Neural cell (in vitro differentiated cells): Measurements from ENCODE around the gene DNAAF3. TPM values are rescaled to one million over a fixed set of nuclear protein-coding genes. Genes with fewer than 3 reads are reported as not detected.

Experiments
- H2AFZ ChIP-seq: fragments of 200-600, 300-800 bp; sonication (generic), shearing (Covaris generic); 2 replicates; pipeline ENCODE4 v1.6.0; 2014; ENCODE audit warnings: low read depth, mild to moderate bottlenecking, antibody characterized with exemption, low read length, moderate library complexity
- H3F3A ChIP-seq: fragments of 200-600 bp; shearing (Covaris generic); 2 replicates; pipeline ENCODE4 v1.6.1; 2016; ENCODE audit warnings: mild to moderate bottlenecking, moderate library complexity, mixed read lengths, antibody characterized with exemption, low read length; ENCODE audit not compliant: insufficient read depth, poor library complexity, severe bottlenecking
- H3K27ac ChIP-seq: fragments of 200-600, 300-800 bp; sonication (generic), shearing (Covaris generic); 2 replicates; pipeline ENCODE4 v1.5.1; 2014; ENCODE audit warnings: mild to moderate bottlenecking, low read length, moderate library complexity
- H3K27me3 ChIP-seq: fragments of 300-800, 200-600 bp; sonication (generic), shearing (Covaris generic); 2 replicates; pipeline ENCODE4 v1.6.0; 2014; ENCODE audit warnings: mild to moderate bottlenecking, low read depth, low read length, moderate library complexity; ENCODE audit not compliant: insufficient read depth
- H3K36me3 ChIP-seq: fragments of 300-800, 200-600 bp; sonication (generic), shearing (Covaris generic); 2 replicates; pipeline ENCODE4 v1.5.1; 2014; ENCODE audit warnings: mild to moderate bottlenecking, antibody characterized with exemption, low read length, moderate library complexity; ENCODE audit not compliant: insufficient read depth
- H3K4me2 ChIP-seq: fragments of 300-800, 200-600 bp; sonication (generic), shearing (Covaris generic); 2 replicates; pipeline ENCODE4 v1.6.0; 2014; ENCODE audit warnings: mild to moderate bottlenecking, low read length
- H3K4me3 ChIP-seq: fragments of 300-800, 200-600 bp; sonication (generic), shearing (Covaris generic); 2 replicates; pipeline ENCODE4 v1.5.1; 2014; ENCODE audit warnings: mild to moderate bottlenecking, low read length, moderate library complexity
- H3K79me2 ChIP-seq: fragments of 200-600 bp; shearing (Covaris generic); replicated peaks from 2 replicates; pipeline ENCODE4 v1.6.0; 2014; ENCODE audit warnings: mild to moderate bottlenecking, low read length, moderate library complexity; ENCODE audit not compliant: insufficient read depth
- H3K9ac ChIP-seq: fragments of 300-800, 200-600 bp; sonication (generic), shearing (Covaris generic); 2 replicates; pipeline ENCODE4 v1.6.1; 2016; ENCODE audit warnings: mild to moderate bottlenecking, low read length, mixed read lengths
- H3K9me2 ChIP-seq: fragments of 200-600 bp; shearing (Covaris generic); 2 replicates; pipeline ENCODE4 v1.6.1; 2016; ENCODE audit warnings: mild to moderate bottlenecking, low read length, mixed read lengths; ENCODE audit not compliant: insufficient read depth
- H3K9me3 ChIP-seq: fragments of 200-600, 300-800 bp; sonication (generic), shearing (Covaris generic); 2 replicates; pipeline ENCODE4 v1.6.1; 2016; ENCODE audit warnings: mild to moderate bottlenecking, mixed run types, low read length, moderate library complexity, mixed read lengths
- H4K20me1 ChIP-seq: fragments of 200-600 bp; shearing (Covaris generic); 2 replicates; pipeline ENCODE4 v1.6.1; 2016; ENCODE audit warnings: mild to moderate bottlenecking, mixed run types; ENCODE audit not compliant: insufficient read depth
- CTCF ChIP-seq: fragments of 450-650 bp; IDR thresholded peaks from 2 replicates; pipeline ENCODE4 v1.5.1; 2014; ENCODE audit warnings: antibody characterized with exemption, mild to moderate bottlenecking, moderate library complexity; ENCODE audit not compliant: poor library complexity, severe bottlenecking
- EP300 ChIP-seq: fragments of 450-650 bp; conservative IDR thresholded peaks from 2 replicates; pipeline ENCODE4 v1.6.1; 2014; ENCODE audit warnings: antibody characterized with exemption, mild to moderate bottlenecking, moderate library complexity; ENCODE audit not compliant: poor library complexity, severe bottlenecking
- EZH2 ChIP-seq: fragments of 200-600, 300-800 bp; shearing (Covaris generic), sonication (generic); IDR thresholded peaks from 2 replicates; pipeline ENCODE4 v1.6.1; 2014; ENCODE audit warnings: antibody characterized with exemption, low read length, borderline replicate concordance, mild to moderate bottlenecking; ENCODE audit not compliant: insufficient read depth, poor library complexity, severe bottlenecking
- MXI1 ChIP-seq: fragments of 450-650 bp; conservative IDR thresholded peaks from 2 replicates; pipeline ENCODE4 v1.6.1; 2014; ENCODE audit warnings: antibody characterized with exemption, mild to moderate bottlenecking; ENCODE audit not compliant: poor library complexity, severe bottlenecking
- RAD21 ChIP-seq: fragments of 450-650 bp; conservative IDR thresholded peaks from 2 replicates; pipeline ENCODE4 v1.6.1; 2014; ENCODE audit warnings: antibody characterized with exemption, mild to moderate bottlenecking, moderate library complexity
- REST ChIP-seq: IDR thresholded peaks from 2 replicates; pipeline ENCODE4 v1.6.1; 2012; ENCODE audit warnings: borderline replicate concordance
- SMC3 ChIP-seq: fragments of 450-650 bp; conservative IDR thresholded peaks from 2 replicates; pipeline ENCODE4 v1.6.1; 2014; ENCODE audit warnings: antibody characterized with exemption, mild to moderate bottlenecking, moderate library complexity; ENCODE audit not compliant: poor library complexity
- TAF1 ChIP-seq: IDR thresholded peaks from 2 replicates; pipeline ENCODE4 v1.6.1; 2012; ENCODE audit warnings: low read depth
- polyA plus RNA-seq: library from polyadenylated mRNA; depleted of rRNA; stranded (reverse); fragments of >200 nt; gene quantifications from 2 replicates; pipeline ENCODE4 v1.2.3, GENCODE V29; 2014

DNAAF3 gene
- polyA plus RNA-seq, 1 donor from 2014 or later, result 0.38 TPM

- Histone ChIP-seq H3K9ac (no peak overlapping the region), H3K4me2 (no peak overlapping the region), H3F3A (no peaks in the 10 kb centered on the region), H3K79me2 (no peaks in the 10 kb centered on the region), H3K27me3 (peaks cover 21% of the 10 kb centered on the region), H3K9me3 (no peaks in the 10 kb centered on the region), H3K9me2 (no peaks in the 10 kb centered on the region), H3K27ac (no peak overlapping the region), H2AFZ (no peak overlapping the region), H3K36me3 (no peaks in the 10 kb centered on the region), H4K20me1 (no peaks in the 10 kb centered on the region), H3K4me3 (no peak overlapping the region)
- TF ChIP-seq EP300 (no peak), SMC3 (no peak), RAD21 (no peak), EZH2 (no peak)
Observed at GRCh38 chr19:55160986-55161365, 5.4 kb downstream of the DNAAF3 start.

GRCh38 chr19:55160128-55160985 lies 6.1 kb downstream of the DNAAF3 start:
- no peaks in the 10 kb centered on the region for H3K36me3 ChIP-seq
- H3K9ac ChIP-seq, result no peak overlapping the region
- no peaks in the 10 kb centered on the region for H3K9me2 ChIP-seq
- H3F3A ChIP-seq, result no peaks in the 10 kb centered on the region
- TF ChIP-seq EZH2, result no peak
- TF ChIP-seq CTCF, result peak; percentile 80
- peak; percentile 61 for TF ChIP-seq SMC3
- TF ChIP-seq RAD21, result peak; percentile 64
- no peak for TF ChIP-seq EP300
- H3K27me3 ChIP-seq, result peaks cover 21% of the 10 kb centered on the region
- no peaks in the 10 kb centered on the region for H4K20me1 ChIP-seq
- H3K4me3 ChIP-seq, result no peak overlapping the region
- no peaks in the 10 kb centered on the region for H3K9me3 ChIP-seq
- H3K27ac ChIP-seq, result no peak overlapping the region
- H3K4me2 ChIP-seq, result no peak overlapping the region
- H3K79me2 ChIP-seq, result no peaks in the 10 kb centered on the region
- no peak overlapping the region for H2AFZ ChIP-seq

- Histone ChIP-seq H3K27me3 (peaks cover 21% of the 10 kb centered on the region), H3K79me2 (no peaks in the 10 kb centered on the region), H3F3A (no peaks in the 10 kb centered on the region), H3K9ac (no peak overlapping the region), H3K36me3 (no peaks in the 10 kb centered on the region), H2AFZ (no peak overlapping the region), H3K27ac (no peak overlapping the region), H3K4me3 (no peak overlapping the region), H3K9me3 (no peaks in the 10 kb centered on the region), H4K20me1 (no peaks in the 10 kb centered on the region), H3K4me2 (no peak overlapping the region), H3K9me2 (no peaks in the 10 kb centered on the region)
- no peak for TF ChIP-seq REST
- no peak for TF ChIP-seq TAF1
- no peak for TF ChIP-seq EP300
- TF ChIP-seq EZH2, result no peak
- no peak for TF ChIP-seq MXI1
Observed at GRCh38 chr19:55158848-55159749, 7.3 kb downstream of the DNAAF3 start.
